K562 (cell line): ENCODE results near the gene USP7. TPM values are rescaled to one million over a fixed set of nuclear protein-coding genes. Genes with fewer than 3 reads are reported as not detected.

Experiments
- CBFB ChIP-seq: sonication (generic); formaldehyde crosslinking; IDR thresholded peaks from 2 replicates; pipeline ENCODE4 v1.4.0; 2020; ENCODE audit warnings: mild to moderate bottlenecking, missing genetic modification reagents
- CTCFL ChIP-seq: IDR thresholded peaks from 2 replicates; pipeline ENCODE4 v1.6.1; 2011; ENCODE audit warnings: borderline replicate concordance, low read depth, mild to moderate bottlenecking, moderate library complexity, low read length; ENCODE audit not compliant: insufficient read depth, poor library complexity, severe bottlenecking
- FOXP1 ChIP-seq: sonication (generic); formaldehyde crosslinking; IDR thresholded peaks from 2 replicates; pipeline ENCODE4 v1.8.0; 2022; ENCODE audit warnings: mild to moderate bottlenecking, missing genetic modification reagents
- NCOR1 ChIP-seq: fragments of 450-650 bp; IDR thresholded peaks from 2 replicates; pipeline ENCODE4 v1.6.1; 2016; ENCODE audit warnings: mild to moderate bottlenecking, moderate library complexity
- RBM22 ChIP-seq: fragments of 200-400 bp; formaldehyde crosslinking; IDR thresholded peaks from 2 replicates; pipeline ENCODE4 v1.6.1; 2018; ENCODE audit warnings: low read length, low read depth; ENCODE audit not compliant: poor library complexity, severe bottlenecking
- RBM25 ChIP-seq: fragments of 200-400 bp; formaldehyde crosslinking; IDR thresholded peaks from 2 replicates; pipeline ENCODE4 v1.6.1; 2018; ENCODE audit warnings: low read length, low read depth, moderate library complexity; ENCODE audit not compliant: severe bottlenecking
- RHOXF2B ChIP-seq: fragments of 250-450 bp; sonication (Bioruptor Pico); conservative IDR thresholded peaks from 2 replicates; pipeline ENCODE4 v1.5.1; 2021
- SMC3 ChIP-seq: conservative IDR thresholded peaks from 2 replicates; pipeline ENCODE4 v1.6.1; 2011; ENCODE audit warnings: low read depth, low read length, improper control_type of control experiment; ENCODE audit not compliant: insufficient read depth
- TAF9B ChIP-seq: fragments of 450-650 bp; IDR thresholded peaks from 2 replicates; pipeline ENCODE4 v1.6.1; 2018; ENCODE audit warnings: mild to moderate bottlenecking; ENCODE audit not compliant: partially characterized antibody
- THAP12 ChIP-seq: fragments of 250-450 bp; sonication (Bioruptor Pico); IDR thresholded peaks from 2 replicates; pipeline ENCODE4 v1.9.0; 2021; ENCODE audit warnings: mild to moderate bottlenecking, inconsistent platforms
- ZNF146 ChIP-seq: IDR thresholded peaks from one replicate; pipeline ENCODE4 v1.6.1; 2018; ENCODE audit warnings: missing compliant biosample characterization; ENCODE audit not compliant: unreplicated experiment
- ZNF277 ChIP-seq: fragments of 250-450 bp; sonication (Bioruptor Pico); IDR thresholded peaks from 2 replicates; pipeline ENCODE4 v1.8.0; 2022; ENCODE audit warnings: inconsistent platforms, mild to moderate bottlenecking, moderate library complexity, borderline replicate concordance
- ZNF354B ChIP-seq: fragments of 250-450 bp; sonication (Bioruptor Pico); IDR thresholded peaks from 2 replicates; pipeline ENCODE4 v1.4.0; 2020
- ZNF79 ChIP-seq: fragments of 250-450 bp; sonication (Bioruptor Pico); IDR thresholded peaks from 2 replicates; pipeline ENCODE4 v1.4.0; 2020; ENCODE audit warnings: low read depth, mild to moderate bottlenecking, moderate library complexity
- polyA plus RNA-seq, 8 experiments: library from polyadenylated mRNA; depleted of rRNA in 4 of 8; stranded (reverse) in 5 of 8; unstranded in 3 of 8; fragments of >200 nt; fragmentation: Nextera tagmentation in 2 of 8; fragmentation: Illumina TruSeq in 1 of 8; extraction: Ambion mirVana in 2 of 8; extraction: Trizol in 1 of 8; gene quantifications; 2 replicates each; pipeline versions ENCODE4 v1.2.1 to v1.2.3, GENCODE V29; 2011 to 2014; ENCODE audit warnings: inconsistent platforms in 1 of 8, missing spikeins in 1 of 8
- total RNA-seq, 7 experiments: library from RNA; depleted of rRNA in 6 of 7; stranded (reverse); fragments of >200 nt in 6 of 7; fragmentation: Illumina TruSeq in 2 of 7; extraction: Trizol in 2 of 7; gene quantifications; 2 replicates each; pipeline versions ENCODE4 v1.2.1 to v1.2.3, GENCODE V29; 2011 to 2021; ENCODE audit warnings: low replicate concordance in 1 of 7
- TF ChIP-seq, protein P1 (sequence below), 2 experiments: fragments of 150-350 bp in 1 of 2; IDR thresholded peaks; 2 replicates each; pipeline ENCODE4 v1.6.1; 2012 to 2016; ENCODE audit warnings: low read depth in 2 of 2, low read length in 2 of 2, mild to moderate bottlenecking in 1 of 2, moderate library complexity in 1 of 2
- TF ChIP-seq, protein P2 (sequence below): sonication (generic); formaldehyde crosslinking; IDR thresholded peaks from 2 replicates; pipeline ENCODE4 v1.8.0; 2023; ENCODE audit warnings: mild to moderate bottlenecking, missing genetic modification reagents

The USP7 gene
- total and polyA plus RNA-seq, 9 of the 15 experiments (the other 6 are each of a cell fraction or from before 2014, with no cell fraction given): 17.1 to 145 (median 57.9) TPM

DNA sequence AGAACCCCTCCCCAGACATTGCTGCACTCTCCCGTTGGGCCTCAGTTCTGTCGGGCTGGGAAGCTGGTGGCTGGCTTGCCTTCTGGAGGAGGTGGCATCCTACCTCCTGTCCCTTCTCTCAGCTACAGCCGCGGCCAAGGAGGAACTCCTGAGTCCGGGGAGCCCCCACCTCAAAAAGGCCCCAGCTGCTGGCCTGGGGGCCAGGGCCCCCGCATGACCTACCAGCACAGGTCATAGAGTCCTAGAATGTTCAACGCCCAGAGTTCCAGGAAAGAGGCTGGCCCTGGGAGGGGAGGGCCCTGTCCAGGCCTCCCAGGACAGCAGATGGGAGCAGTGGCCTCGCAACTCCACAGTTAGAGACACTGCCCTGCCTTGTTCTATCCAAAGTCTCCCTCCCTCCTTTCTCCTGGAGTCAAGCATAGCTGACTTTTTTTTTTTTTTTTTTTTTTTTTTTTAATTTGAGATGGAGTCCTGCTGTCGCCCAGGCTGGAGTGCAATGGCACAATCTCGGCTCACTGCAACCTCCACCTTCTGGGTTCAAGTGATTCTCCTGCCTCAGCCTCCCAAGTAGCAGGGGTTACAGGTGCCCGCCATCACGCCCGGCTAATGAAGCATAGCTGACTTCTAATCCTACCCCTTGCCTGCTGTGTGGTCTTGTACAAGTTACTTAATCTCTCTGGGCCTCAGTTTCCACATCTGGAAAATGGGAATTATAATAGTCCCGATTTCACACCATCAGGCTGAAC lies 102.0 kb downstream of the USP7 start (continued):
- TF ChIP-seq THAP12: no peak
- no peak for TF ChIP-seq ZNF79 (CRISPR knock-in tag)
- TF ChIP-seq, protein P1, sequence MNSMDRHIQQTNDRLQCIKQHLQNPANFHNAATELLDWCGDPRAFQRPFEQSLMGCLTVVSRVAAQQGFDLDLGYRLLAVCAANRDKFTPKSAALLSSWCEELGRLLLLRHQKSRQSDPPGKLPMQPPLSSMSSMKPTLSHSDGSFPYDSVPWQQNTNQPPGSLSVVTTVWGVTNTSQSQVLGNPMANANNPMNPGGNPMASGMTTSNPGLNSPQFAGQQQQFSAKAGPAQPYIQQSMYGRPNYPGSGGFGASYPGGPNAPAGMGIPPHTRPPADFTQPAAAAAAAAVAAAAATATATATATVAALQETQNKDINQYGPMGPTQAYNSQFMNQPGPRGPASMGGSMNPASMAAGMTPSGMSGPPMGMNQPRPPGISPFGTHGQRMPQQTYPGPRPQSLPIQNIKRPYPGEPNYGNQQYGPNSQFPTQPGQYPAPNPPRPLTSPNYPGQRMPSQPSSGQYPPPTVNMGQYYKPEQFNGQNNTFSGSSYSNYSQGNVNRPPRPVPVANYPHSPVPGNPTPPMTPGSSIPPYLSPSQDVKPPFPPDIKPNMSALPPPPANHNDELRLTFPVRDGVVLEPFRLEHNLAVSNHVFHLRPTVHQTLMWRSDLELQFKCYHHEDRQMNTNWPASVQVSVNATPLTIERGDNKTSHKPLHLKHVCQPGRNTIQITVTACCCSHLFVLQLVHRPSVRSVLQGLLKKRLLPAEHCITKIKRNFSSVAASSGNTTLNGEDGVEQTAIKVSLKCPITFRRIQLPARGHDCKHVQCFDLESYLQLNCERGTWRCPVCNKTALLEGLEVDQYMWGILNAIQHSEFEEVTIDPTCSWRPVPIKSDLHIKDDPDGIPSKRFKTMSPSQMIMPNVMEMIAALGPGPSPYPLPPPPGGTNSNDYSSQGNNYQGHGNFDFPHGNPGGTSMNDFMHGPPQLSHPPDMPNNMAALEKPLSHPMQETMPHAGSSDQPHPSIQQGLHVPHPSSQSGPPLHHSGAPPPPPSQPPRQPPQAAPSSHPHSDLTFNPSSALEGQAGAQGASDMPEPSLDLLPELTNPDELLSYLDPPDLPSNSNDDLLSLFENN (IDR thresholded peaks at IDR 0.05; ENCODE audit: low read depth in 2 of 2, low read length in 2 of 2): no peak
- TF ChIP-seq CBFB (CRISPR knock-in tag): no peak
- peak; percentile 76 for TF ChIP-seq RBM22
- TF ChIP-seq ZNF146 (CRISPR knock-in tag): no peak
- no peak for TF ChIP-seq NCOR1
- no peak for TF ChIP-seq ZNF277 (CRISPR knock-in tag)
- TF ChIP-seq RBM25: peak; percentile 81
- no peak for TF ChIP-seq CTCFL
- TF ChIP-seq, protein P2, sequence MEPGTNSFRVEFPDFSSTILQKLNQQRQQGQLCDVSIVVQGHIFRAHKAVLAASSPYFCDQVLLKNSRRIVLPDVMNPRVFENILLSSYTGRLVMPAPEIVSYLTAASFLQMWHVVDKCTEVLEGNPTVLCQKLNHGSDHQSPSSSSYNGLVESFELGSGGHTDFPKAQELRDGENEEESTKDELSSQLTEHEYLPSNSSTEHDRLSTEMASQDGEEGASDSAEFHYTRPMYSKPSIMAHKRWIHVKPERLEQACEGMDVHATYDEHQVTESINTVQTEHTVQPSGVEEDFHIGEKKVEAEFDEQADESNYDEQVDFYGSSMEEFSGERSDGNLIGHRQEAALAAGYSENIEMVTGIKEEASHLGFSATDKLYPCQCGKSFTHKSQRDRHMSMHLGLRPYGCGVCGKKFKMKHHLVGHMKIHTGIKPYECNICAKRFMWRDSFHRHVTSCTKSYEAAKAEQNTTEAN: no peak
- no peak for TF ChIP-seq SMC3
- no peak for TF ChIP-seq TAF9B
- no peak for TF ChIP-seq ZNF354B (CRISPR knock-in tag)
- TF ChIP-seq FOXP1 (CRISPR knock-in tag): no peak
- no peak for TF ChIP-seq RHOXF2B
